Esophagus squamous epithelium (tissue), 4 donors: Measurements from ENCODE around the gene PBX4.

Experiments used
- CTCF ChIP-seq, 6 experiments: fragments of 450-650 bp in 4 of 6; fragments of 200-600 bp in 2 of 6; sonication (generic) in 2 of 6; IDR thresholded peaks; one replicate each; pipeline ENCODE4 v1.5.1; 2016 to 2019; ENCODE audit warnings: antibody characterized with exemption in 6 of 6, mild to moderate bottlenecking in 4 of 6, moderate library complexity in 4 of 6
- POLR2A ChIP-seq, 4 donors: fragments of 450-650 bp; IDR thresholded peaks; one replicate each; pipeline ENCODE4 v1.6.1; 2017; ENCODE audit warnings: antibody characterized with exemption in 4 of 4, mild to moderate bottlenecking in 4 of 4, moderate library complexity in 3 of 4

DNA sequence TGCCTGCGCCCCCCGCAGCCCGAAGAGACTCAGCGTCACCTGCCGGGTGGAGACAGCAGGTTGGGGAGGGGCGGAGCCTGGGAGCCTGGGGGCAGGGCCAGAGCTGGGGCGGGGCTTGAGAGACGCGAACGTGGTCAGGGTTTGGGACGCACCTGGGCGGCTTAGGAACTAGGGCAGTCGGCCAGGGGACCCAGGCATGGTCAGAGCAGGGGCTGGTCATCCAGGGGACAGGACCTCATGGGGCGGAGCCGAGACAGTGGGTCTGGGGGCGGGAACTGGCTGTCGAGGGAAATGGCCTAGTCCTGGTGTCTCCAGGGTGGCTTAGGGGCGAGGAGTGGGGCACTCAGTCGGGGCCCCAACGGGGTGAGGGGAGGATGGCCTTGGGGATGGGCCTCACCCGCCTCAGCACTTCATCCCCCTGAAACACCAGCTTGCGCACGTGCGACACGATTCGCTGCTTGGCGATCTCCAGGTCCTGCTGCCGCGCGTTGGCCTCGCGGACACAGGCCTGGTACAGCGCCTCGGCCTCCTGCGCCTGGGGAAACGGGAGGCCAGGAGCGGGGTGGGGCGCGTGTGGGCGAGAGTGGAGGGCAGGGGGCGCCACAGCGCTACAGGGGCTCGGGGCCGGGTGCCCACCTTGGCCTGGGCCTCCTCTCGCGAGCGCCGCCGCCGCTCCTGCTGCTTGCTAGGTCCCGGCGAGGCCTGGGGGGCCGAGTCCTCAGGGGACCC, 19.2 kb upstream of the PBX4 start:
- TF ChIP-seq CTCF (IDR thresholded peaks at IDR 0.05) (no peak), POLR2A (IDR thresholded peaks at IDR 0.05) (no peak)
